K562 treated with DMSO at 1 percent for 12 hours (cell line): ENCODE measurements around the gene DEFB125. TPM values are rescaled to one million over a fixed set of nuclear protein-coding genes. Genes with fewer than 3 reads are reported as not detected.

Source experiments
- total RNA-seq: library from RNA; unstranded; fragments of 300-600 nt; gene quantifications from 2 replicates; pipeline ENCODE4 v1.2.3, GENCODE V29; 2022; ENCODE audit not compliant: insufficient read depth

The DEFB125 gene
- total RNA-seq: not detected in 2 replicates

GRCh38 chr20:87401-87800 lies at the start of gene DEFB125:
DEFB125 (plus strand) TSS chr20:87672; CDS start chr20:87710, 38 bp downstream.

GRCh38 chr20:142290-142689 lies 54.8 kb downstream of the DEFB125 start, which contains the start of gene DEFB126:
DEFB126 (plus strand) TSS chr20:142590; CDS start chr20:142629, 39 bp downstream.

Other genes starting within 250 kb of the DEFB125 start
- not detected in 2 replicates for gene DEFB126, start 54.9 kb downstream of the DEFB125 start, total RNA-seq
- not detected in 2 replicates for gene DEFB127, start 69.8 kb downstream of the DEFB125 start, total RNA-seq
- not detected in 2 replicates for gene DEFB128, start 102.0 kb downstream of the DEFB125 start, total RNA-seq
- not detected in 2 replicates for gene DEFB129, start 139.6 kb downstream of the DEFB125 start, total RNA-seq
- not detected in 2 replicates for gene DEFB132, start 170.1 kb downstream of the DEFB125 start, total RNA-seq
- gene C20orf96, start 203.1 kb downstream of the DEFB125 start, total RNA-seq: 2.8 and 6.2 TPM in 2 replicates
- 19.5 and 26.6 TPM in 2 replicates for gene ZCCHC3, start 209.9 kb downstream of the DEFB125 start, total RNA-seq
- 12.4 and 19.6 TPM in 2 replicates for gene SOX12, start 237.9 kb downstream of the DEFB125 start, total RNA-seq